Mesendoderm (in vitro differentiated cells): ENCODE data around the gene SLC52A1.

Source experiments
- DNase-seq: peaks from one replicate; pipeline ENCODE4 v3.0.0; 2013
- H2AK5ac ChIP-seq: 2 replicates; pipeline ENCODE4 v1.6.1; 2013; ENCODE audit warnings: low read length, inconsistent platforms
- H2BK120ac ChIP-seq: 2 replicates; pipeline ENCODE4 v1.6.1; 2013; ENCODE audit warnings: low read depth, mild to moderate bottlenecking, low read length, moderate library complexity, mixed read lengths
- H2BK15ac ChIP-seq: replicated peaks from 2 replicates; pipeline ENCODE4 v1.6.1; 2013; ENCODE audit warnings: low read depth, mild to moderate bottlenecking, moderate library complexity
- H2BK5ac ChIP-seq: 2 replicates; pipeline ENCODE4 v1.6.1; 2013; ENCODE audit warnings: low read length, inconsistent platforms
- H3K18ac ChIP-seq: 2 replicates; pipeline ENCODE4 v1.6.1; 2013; ENCODE audit warnings: mild to moderate bottlenecking, low read length, mixed read lengths
- H3K23ac ChIP-seq: one replicate; pipeline ENCODE4 v1.6.1; 2013; ENCODE audit warnings: low read length
- H3K27ac ChIP-seq: 2 replicates; pipeline ENCODE4 v1.5.1; 2013; ENCODE audit warnings: low read depth, mild to moderate bottlenecking, inconsistent platforms, low read length, moderate library complexity
- H3K27me3 ChIP-seq: 2 replicates; pipeline ENCODE4 v1.6.1; 2013; ENCODE audit warnings: low read length, control low read depth, mild to moderate bottlenecking, inconsistent platforms; ENCODE audit not compliant: insufficient read depth, poor library complexity
- H3K36me3 ChIP-seq: 2 replicates; pipeline ENCODE4 v1.6.1; 2013; ENCODE audit warnings: low read length, inconsistent platforms; ENCODE audit not compliant: control insufficient read depth, insufficient read depth
- H3K4ac ChIP-seq: one replicate; pipeline ENCODE4 v1.6.1; 2013; ENCODE audit warnings: low read depth, mild to moderate bottlenecking, low read length, moderate library complexity
- H3K4me1 ChIP-seq: 2 replicates; pipeline ENCODE4 v1.6.1; 2013; ENCODE audit warnings: low read depth, low read length, inconsistent platforms; ENCODE audit not compliant: control insufficient read depth
- H3K4me2 ChIP-seq: 2 replicates; pipeline ENCODE4 v1.6.1; 2013; ENCODE audit warnings: low read length
- H3K4me3 ChIP-seq: 2 replicates; pipeline ENCODE4 v1.5.1; 2013; ENCODE audit warnings: mild to moderate bottlenecking, low read length
- H3K56ac ChIP-seq: one replicate; pipeline ENCODE4 v1.6.1; 2013; ENCODE audit warnings: low read length
- H3K79me1 ChIP-seq: 2 replicates; pipeline ENCODE4 v1.6.1; 2013; ENCODE audit warnings: low read length, inconsistent platforms
- H3K79me2 ChIP-seq: 2 replicates; pipeline ENCODE4 v1.6.1; 2013; ENCODE audit warnings: mild to moderate bottlenecking, low read length; ENCODE audit not compliant: control insufficient read depth, insufficient read depth
- H3K9ac ChIP-seq: 2 replicates; pipeline ENCODE4 v1.6.1; 2013; ENCODE audit warnings: low read length, inconsistent platforms
- H4K5ac ChIP-seq: one replicate; pipeline ENCODE4 v1.6.1; 2013; ENCODE audit warnings: low read length
- H4K8ac ChIP-seq: one replicate; pipeline ENCODE4 v1.6.1; 2013; ENCODE audit warnings: low read depth, mild to moderate bottlenecking, control low read depth, low read length, moderate library complexity
- WGBS: extraction: QIAGEN DNeasy Blood & Tissue Kit; methylation state at CpG from one replicate; pipeline ENCODE4 v1.1.7; 2013; ENCODE audit warnings: low lambda C conversion rate, missing lambda C conversion rate; ENCODE audit not compliant: insufficient coverage; ENCODE audit errors: extremely low coverage; 5-methylcytosine and 5-hydroxymethylcytosine counted together

SLC52A1 gene

GRCh38 chr17:5023588-5024147 is 11.6 kb downstream of the SLC52A1 start:
- H3K79me1 ChIP-seq, result no peaks in the 10 kb centered on the region
- H3K4me1 ChIP-seq, result no peaks in the 10 kb centered on the region
- no peak overlapping the region for H3K4ac ChIP-seq
- H2BK5ac ChIP-seq, result no peak overlapping the region
- H4K8ac ChIP-seq, result no peak overlapping the region
- no peak overlapping the region for H4K5ac ChIP-seq
- WGBS, result no CpG with 5 or more reads among the region's 29 CpGs
- H3K36me3 ChIP-seq, result peaks cover 6% of the 10 kb centered on the region
- no peak overlapping the region for H2BK120ac ChIP-seq
- H3K27ac ChIP-seq, result no peak overlapping the region
- no peak overlapping the region for H3K4me3 ChIP-seq
- H3K27me3 ChIP-seq, result no peaks in the 10 kb centered on the region
- H3K18ac ChIP-seq, result no peak overlapping the region
- no peak overlapping the region for H2BK15ac ChIP-seq
- DNase-seq, result no peak
- no peak overlapping the region for H3K9ac ChIP-seq
- no peak overlapping the region for H3K23ac ChIP-seq
- H3K79me2 ChIP-seq, result no peaks in the 10 kb centered on the region
- no peak overlapping the region for H2AK5ac ChIP-seq
- H3K56ac ChIP-seq, result no peak overlapping the region
- no peak overlapping the region for H3K4me2 ChIP-seq

GRCh38 chr17:5022171-5022711 is 13.0 kb downstream of the SLC52A1 start:
- Histone ChIP-seq H3K18ac (no peak overlapping the region), H4K8ac (no peak overlapping the region), H2BK15ac (no peak overlapping the region), H3K4me3 (no peak overlapping the region), H3K23ac (no peak overlapping the region), H2AK5ac (no peak overlapping the region), H3K9ac (no peak overlapping the region), H3K27me3 (no peaks in the 10 kb centered on the region), H3K79me1 (no peaks in the 10 kb centered on the region), H3K27ac (no peak overlapping the region), H3K4ac (no peak overlapping the region), H2BK5ac (no peak overlapping the region), H3K4me2 (no peak overlapping the region), H3K56ac (no peak overlapping the region), H4K5ac (no peak overlapping the region), H3K36me3 (peaks cover 6% of the 10 kb centered on the region), H3K79me2 (no peaks in the 10 kb centered on the region), H3K4me1 (no peaks in the 10 kb centered on the region), H2BK120ac (no peak overlapping the region)
- no peak for DNase-seq
- no CpG with 5 or more reads among the region's 30 CpGs for WGBS

- Histone ChIP-seq H2AK5ac (no peak overlapping the region), H3K79me2 (no peaks in the 10 kb centered on the region), H3K4ac (no peak overlapping the region), H2BK120ac (no peak overlapping the region), H2BK15ac (no peak overlapping the region), H3K9ac (no peak overlapping the region), H3K36me3 (peaks cover 8% of the 10 kb centered on the region), H4K5ac (no peak overlapping the region), H3K23ac (no peak overlapping the region), H3K18ac (no peak overlapping the region), H2BK5ac (no peak overlapping the region), H3K27ac (no peak overlapping the region), H3K56ac (no peak overlapping the region), H3K4me2 (no peak overlapping the region), H3K27me3 (no peaks in the 10 kb centered on the region), H3K79me1 (no peaks in the 10 kb centered on the region), H3K4me3 (no peak overlapping the region), H4K8ac (no peak overlapping the region), H3K4me1 (no peaks in the 10 kb centered on the region)
- WGBS, result no CpG with 5 or more reads among the region's 20 CpGs
- DNase-seq, result no peak
These were observed 14.7 kb downstream of the SLC52A1 start for GRCh38 chr17:5020502-5021023.

DNA sequence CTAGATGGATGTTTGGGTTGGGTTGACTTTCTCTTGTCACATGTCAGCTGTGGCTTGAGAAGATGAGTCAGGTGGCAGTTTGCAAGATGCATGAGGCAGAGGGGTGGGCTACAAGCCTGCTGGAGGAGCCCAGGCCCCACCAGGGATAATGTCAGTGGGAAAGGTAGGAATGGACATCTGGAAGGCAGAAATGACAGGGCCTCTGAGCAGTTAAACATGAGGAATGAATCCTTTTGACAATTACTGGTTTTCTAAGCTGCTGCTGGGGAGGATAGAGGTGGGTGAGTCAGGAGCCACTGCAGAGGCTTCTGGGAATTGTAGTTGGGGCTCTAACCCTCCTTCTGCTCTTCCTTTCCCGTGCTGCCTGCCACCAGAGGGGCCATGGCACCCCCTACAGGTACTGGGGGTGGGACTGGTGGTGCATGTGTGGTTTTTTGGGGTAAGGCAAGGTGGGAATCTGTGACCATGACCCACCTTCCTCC is 15.7 kb downstream of the SLC52A1 start:
- Histone ChIP-seq H3K27me3 (no peaks in the 10 kb centered on the region), H4K8ac (no peak overlapping the region), H3K23ac (no peak overlapping the region), H2BK120ac (no peak overlapping the region), H3K4me3 (no peak overlapping the region), H3K79me1 (no peaks in the 10 kb centered on the region), H3K56ac (no peak overlapping the region), H4K5ac (no peak overlapping the region), H3K18ac (no peak overlapping the region), H3K27ac (no peak overlapping the region), H2BK15ac (no peak overlapping the region), H3K4me2 (no peak overlapping the region), H3K79me2 (no peaks in the 10 kb centered on the region), H3K9ac (no peak overlapping the region), H2AK5ac (no peak overlapping the region), H3K4me1 (no peaks in the 10 kb centered on the region), H3K36me3 (peaks cover 8% of the 10 kb centered on the region), H3K4ac (no peak overlapping the region), H2BK5ac (no peak overlapping the region)
- DNase-seq, result peak; percentile 54
- WGBS, result no CpG with 5 or more reads among the region's 1 CpG

GRCh38 chr17:5014357-5014756 is 20.9 kb downstream of the SLC52A1 start:
- Histone ChIP-seq H4K5ac (no peak overlapping the region), H3K27ac (no peak overlapping the region), H2BK5ac (no peak overlapping the region), H3K79me1 (no peaks in the 10 kb centered on the region), H3K56ac (no peak overlapping the region), H2BK15ac (no peak overlapping the region), H3K18ac (no peak overlapping the region), H3K36me3 (peaks cover 5% of the 10 kb centered on the region), H2BK120ac (no peak overlapping the region), H4K8ac (no peak overlapping the region), H3K4me1 (no peaks in the 10 kb centered on the region), H3K27me3 (no peaks in the 10 kb centered on the region), H3K23ac (no peak overlapping the region), H3K79me2 (no peaks in the 10 kb centered on the region), H3K4ac (no peak overlapping the region), H3K9ac (no peak overlapping the region), H3K4me3 (no peak overlapping the region), H2AK5ac (no peak overlapping the region), H3K4me2 (no peak overlapping the region)
- WGBS, result no CpG with 5 or more reads among the region's 4 CpGs
- no peak for DNase-seq

- Histone ChIP-seq H3K4me3 (no peak overlapping the region), H3K79me1 (no peaks in the 10 kb centered on the region), H3K18ac (no peak overlapping the region), H3K36me3 (peaks cover 17% of the 10 kb centered on the region), H3K4me2 (no peak overlapping the region), H2AK5ac (no peak overlapping the region), H4K5ac (no peak overlapping the region), H3K4me1 (no peaks in the 10 kb centered on the region), H3K23ac (no peak overlapping the region), H3K4ac (no peak overlapping the region), H2BK5ac (no peak overlapping the region), H3K9ac (no peak overlapping the region), H3K79me2 (no peaks in the 10 kb centered on the region), H2BK120ac (no peak overlapping the region), H3K56ac (no peak overlapping the region), H3K27me3 (no peaks in the 10 kb centered on the region), H4K8ac (no peak overlapping the region), H2BK15ac (no peak overlapping the region), H3K27ac (no peak overlapping the region)
- no peak for DNase-seq
- WGBS, result no CpG with 5 or more reads among the region's 6 CpGs
These were observed 23.3 kb downstream of the SLC52A1 start for GRCh38 chr17:5011928-5012327.
